NCI-H460 (cell line): ENCODE results near the gene INTS7. TPM values are rescaled to one million over a fixed set of nuclear protein-coding genes. Genes with fewer than 3 reads are reported as not detected.

Experiments
- DNase-seq: peaks from one replicate; pipeline ENCODE4 v3.0.0-alpha.2; 2016; ENCODE audit warnings: low read depth; ENCODE audit errors: extremely low read depth
- polyA plus RNA-seq: library from polyadenylated mRNA; depleted of rRNA; stranded (reverse); fragments of >200 nt; gene quantifications from 2 replicates; pipeline ENCODE4 v1.2.3, GENCODE V29; 2014; cell fraction: nucleus; rRNA removed
- total RNA-seq: library from RNA; depleted of rRNA; stranded (reverse); fragments of >200 nt; shearing (Covaris generic); gene quantifications from 2 replicates; pipeline ENCODE4 v1.2.3, GENCODE V29; 2014; rRNA removed

Gene INTS7, protein sequence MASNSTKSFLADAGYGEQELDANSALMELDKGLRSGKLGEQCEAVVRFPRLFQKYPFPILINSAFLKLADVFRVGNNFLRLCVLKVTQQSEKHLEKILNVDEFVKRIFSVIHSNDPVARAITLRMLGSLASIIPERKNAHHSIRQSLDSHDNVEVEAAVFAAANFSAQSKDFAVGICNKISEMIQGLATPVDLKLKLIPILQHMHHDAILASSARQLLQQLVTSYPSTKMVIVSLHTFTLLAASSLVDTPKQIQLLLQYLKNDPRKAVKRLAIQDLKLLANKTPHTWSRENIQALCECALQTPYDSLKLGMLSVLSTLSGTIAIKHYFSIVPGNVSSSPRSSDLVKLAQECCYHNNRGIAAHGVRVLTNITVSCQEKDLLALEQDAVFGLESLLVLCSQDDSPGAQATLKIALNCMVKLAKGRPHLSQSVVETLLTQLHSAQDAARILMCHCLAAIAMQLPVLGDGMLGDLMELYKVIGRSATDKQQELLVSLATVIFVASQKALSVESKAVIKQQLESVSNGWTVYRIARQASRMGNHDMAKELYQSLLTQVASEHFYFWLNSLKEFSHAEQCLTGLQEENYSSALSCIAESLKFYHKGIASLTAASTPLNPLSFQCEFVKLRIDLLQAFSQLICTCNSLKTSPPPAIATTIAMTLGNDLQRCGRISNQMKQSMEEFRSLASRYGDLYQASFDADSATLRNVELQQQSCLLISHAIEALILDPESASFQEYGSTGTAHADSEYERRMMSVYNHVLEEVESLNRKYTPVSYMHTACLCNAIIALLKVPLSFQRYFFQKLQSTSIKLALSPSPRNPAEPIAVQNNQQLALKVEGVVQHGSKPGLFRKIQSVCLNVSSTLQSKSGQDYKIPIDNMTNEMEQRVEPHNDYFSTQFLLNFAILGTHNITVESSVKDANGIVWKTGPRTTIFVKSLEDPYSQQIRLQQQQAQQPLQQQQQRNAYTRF
- 32.9 and 45.5 TPM in 2 replicates for total RNA-seq
- polyA plus RNA-seq, result 21.4 and 23.2 TPM in 2 replicates

DNA sequence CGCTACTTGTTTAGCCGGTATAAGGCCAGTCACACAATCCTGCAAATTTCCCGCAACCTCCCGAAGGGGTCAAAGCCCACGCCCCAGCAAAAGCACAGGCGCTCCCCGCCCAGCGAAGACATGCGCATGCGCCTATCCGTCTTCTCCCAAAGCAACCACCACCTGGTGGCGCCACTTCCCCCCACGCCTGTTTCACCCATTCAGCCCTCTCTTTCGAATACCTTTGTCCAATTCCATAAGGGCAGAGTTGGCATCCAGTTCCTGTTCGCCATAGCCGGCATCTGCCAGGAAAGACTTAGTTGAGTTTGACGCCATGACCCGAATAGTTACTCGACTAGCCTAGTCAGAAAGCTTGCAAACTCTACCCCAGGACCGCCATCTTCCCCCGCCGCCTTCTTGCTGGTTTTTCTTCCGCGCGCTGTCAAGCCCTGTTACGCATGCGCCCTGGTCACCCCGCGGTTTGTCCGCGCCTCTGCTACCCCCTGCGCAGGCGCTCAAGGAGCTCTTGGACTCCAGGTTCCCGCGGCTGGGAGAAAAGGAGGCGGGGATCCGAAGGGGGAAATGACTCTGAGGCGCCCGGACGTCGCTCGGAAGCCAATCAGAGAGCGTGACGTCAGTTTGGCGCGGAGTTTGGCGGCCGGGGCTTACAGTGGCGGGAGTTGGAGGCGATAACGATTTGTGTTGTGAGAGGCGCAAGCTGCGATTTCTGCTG lies at the start of gene INTS7, which contains the start of gene DTL:
INTS7 (minus strand) TSS at position 435 of the 712 bp plus-strand sequence; CDS start at position 315, 120 bp downstream.
DTL (plus strand) TSS at position 626 of the 712 bp plus-strand sequence. CDS start 143 bp downstream, outside the sequence.
- DNase-seq, result peak; percentile 100

DNA sequence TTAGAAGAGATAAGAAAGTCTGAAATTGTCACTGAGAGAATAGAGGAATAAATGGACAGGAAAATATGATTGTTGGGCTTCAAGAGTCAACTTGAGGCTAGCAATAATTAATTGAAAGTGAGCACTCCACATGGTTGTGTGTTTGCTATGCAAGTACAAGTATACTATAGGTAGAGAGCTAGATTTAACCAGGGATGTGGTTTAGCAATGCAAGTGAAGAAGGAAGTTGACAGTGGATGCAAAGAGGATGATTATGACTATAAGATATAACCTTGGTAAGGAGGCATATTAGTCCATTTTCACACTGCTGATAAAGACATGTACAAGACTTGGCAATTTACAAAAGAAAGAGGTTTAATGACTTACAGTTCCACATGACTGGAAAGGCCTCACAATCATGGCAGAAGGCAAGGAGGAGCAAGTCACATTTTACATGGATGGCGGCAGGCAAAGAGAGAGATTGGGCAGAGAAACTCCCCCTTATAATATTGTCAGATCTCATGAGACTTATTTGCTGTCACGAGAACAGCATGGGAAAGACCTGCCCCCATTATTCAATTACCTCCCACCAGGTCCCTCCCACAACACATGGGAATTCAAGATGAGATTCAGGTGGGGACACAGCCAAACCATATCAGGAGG lies 47.5 kb upstream of the INTS7 start:
- DNase-seq, result no peak

DNA sequence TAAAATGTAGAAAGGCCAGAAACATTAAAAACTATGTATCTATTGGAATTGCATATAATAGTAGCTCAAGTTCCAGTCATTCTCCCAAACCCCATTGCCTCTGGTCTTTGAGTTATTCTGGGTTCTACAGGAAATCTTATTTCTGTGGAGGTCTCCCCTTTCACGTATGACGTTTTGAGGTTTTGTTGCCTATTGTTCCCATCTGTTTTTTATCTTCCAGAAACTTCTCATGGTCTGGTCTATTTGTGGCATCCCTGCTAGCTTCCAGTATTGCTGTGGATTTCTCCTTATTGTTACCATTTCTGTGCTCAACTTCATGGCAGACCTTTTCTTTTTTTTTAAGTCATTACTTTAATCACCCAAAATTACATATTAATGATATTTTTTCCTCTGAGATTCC lies 43.5 kb upstream of the INTS7 start:
- DNase-seq, result no peak

DNA sequence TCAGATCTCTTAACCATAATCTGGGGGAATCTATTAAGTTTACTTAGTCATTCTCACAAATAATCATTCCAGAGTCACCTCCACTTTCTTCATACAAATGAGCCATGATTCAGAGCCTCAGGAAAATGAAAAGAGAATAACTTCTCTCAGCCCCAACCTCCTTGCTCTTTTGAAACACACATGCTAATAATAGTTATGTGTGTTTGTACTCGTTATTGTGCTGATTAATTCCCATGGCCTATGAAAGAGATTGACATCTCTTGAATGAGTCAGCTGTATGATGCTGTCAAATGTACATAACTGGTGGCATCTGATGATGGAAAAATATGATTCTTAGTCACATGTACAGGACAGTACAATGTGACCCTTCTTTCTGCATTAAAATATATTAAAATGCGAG lies 41.7 kb upstream of the INTS7 start:
- DNase-seq, result no peak

DNA sequence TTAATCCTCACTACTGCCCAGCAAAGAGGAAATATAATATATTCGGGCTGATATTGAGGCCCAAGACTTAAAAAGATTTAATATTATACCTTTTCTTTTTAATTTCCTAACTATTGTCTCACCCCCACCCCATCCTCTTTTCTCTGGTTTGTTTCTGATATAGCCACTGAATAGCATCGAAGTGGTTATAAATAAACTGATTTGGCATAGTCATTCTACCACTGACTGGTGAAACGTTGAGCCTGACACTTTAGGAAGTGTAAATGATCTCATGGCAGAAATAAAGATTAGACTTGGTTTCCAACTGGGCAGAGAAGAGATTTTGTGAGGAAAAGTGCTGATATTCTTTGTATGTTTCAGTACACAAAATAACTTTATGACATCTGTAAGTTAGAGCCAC lies 39.5 kb upstream of the INTS7 start:
- DNase-seq, result no peak

DNA sequence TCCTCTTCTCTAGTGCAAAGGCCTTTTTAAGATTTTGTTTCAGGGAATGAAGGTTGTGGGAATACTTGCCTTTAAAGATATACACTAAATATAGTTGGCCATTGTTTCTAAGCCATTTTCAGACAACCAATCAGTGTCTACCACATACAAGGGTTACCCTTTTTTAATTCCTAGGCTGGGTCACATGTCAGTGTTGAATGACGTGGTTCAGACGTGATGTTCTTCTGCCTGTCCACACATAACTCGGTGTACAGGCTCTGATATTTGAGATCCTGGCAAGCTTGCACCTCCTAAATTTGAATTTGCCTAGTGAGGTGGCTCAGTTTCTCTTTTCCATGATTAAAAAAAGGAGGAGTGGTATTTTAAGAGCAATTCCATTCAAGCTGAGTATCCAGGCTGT lies 39.0 kb upstream of the INTS7 start:
- no peak for DNase-seq

DNA sequence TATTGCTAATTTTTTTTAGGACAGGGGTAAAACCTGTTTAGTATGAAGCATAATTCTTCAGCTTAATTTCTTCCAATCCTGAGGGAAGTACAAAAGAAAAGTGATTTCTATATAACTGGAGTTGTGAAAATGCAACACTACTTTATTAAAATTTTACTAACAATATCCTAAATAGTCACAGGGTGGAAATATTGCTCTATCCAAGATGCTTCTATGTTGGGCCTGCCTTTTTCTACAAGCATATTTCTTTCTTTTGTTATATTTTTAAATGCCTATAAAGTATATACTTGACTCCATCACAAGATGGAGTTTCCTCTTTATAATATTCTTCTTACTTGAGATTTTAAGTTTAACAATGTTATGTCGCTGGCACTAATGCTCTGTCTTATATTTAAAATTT lies 38.1 kb upstream of the INTS7 start:
- DNase-seq, result no peak

DNA sequence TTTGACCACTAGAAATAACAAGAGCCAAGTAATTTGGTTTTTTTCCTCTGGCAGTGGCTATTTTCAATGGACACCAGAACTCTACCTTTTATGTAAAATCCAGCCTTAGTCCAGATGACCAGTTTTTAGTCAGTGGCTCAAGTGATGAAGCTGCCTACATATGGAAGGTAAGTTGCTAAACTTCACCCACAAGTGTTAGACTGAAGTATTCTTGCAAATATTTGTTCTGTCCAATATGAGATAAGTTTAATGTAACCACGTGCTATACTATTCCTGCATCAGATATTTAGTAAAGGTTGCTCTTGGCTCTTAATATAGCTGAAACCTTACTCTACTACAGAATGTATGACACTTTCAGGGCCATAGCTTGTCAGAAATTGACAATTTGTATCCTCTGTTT lies 36.7 kb upstream of the INTS7 start:
- DNase-seq, result no peak

DNA sequence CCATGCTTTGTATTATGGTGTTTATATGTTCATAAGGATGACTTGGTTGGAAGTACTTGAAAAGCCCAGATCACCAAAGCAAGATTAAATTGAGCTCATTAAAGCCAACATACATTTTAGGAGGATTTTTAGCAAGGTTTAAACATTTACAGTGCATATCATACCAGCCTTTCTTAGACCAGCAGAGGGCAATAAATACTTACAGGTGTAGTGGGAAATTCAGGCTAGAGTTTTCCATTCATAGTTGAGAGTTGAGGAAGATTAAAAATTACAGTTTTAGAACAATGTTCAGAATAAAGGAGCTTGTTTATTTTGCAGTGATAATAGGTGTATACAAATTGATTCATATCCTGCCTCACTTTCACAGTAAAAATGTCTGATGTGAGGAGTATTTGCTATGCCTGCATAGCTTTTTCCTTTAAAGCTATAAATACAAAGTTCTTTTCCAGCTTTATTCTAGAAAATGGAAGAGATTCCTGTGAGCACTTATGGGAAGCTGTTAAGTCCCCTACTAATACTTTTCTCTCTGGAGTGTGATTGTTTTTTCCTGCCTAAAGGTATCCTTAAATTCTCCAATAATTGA lies 35.5 kb upstream of the INTS7 start:
- DNase-seq, result peak; percentile 38

DNA sequence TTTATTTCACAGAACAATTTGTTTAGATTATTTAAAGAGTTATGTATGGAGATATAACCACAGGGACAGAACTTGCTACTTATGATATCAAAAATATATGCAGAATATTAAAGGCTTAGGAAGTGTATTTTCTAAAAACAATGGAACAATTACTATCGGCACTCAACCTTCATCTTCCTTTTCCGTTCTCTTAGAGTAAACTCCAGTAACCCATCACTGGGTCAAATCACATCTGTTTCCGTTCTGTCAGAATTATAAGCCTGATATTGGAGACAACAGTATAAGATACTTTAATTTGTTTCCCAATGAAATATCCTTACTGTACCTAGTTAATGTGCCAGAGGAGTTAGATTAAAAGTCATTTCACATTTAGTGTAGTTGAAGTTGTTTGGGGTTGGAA lies 32.4 kb upstream of the INTS7 start:
- DNase-seq, result no peak

DNA sequence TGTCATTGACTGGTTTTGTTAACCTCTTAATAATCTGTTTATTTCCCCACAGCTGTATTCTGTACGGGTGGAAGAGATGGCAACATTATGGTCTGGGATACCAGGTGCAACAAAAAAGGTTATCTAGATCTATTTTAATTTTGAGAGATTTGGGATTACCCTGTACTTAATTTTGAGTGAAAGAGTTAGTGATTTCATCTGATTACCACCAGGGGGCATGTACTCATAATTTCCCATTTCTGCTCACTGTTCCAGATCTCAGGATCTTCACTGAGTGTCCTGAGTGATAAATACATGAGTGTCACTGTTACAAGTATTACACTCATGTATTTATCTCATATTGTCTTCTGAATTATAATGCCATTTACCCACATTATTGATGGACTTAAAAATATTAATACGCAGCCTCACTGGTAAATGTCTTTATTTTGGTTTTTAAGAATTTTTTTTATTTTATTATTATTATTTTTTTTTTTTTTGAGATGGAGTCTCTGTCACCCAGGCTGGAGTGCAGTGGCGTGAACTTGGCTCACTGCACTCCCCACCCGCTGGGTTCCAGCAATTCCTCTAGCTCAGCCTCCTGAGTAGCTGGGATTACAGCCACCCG lies 27.6 kb upstream of the INTS7 start:
- DNase-seq, result peak; percentile 64

DNA sequence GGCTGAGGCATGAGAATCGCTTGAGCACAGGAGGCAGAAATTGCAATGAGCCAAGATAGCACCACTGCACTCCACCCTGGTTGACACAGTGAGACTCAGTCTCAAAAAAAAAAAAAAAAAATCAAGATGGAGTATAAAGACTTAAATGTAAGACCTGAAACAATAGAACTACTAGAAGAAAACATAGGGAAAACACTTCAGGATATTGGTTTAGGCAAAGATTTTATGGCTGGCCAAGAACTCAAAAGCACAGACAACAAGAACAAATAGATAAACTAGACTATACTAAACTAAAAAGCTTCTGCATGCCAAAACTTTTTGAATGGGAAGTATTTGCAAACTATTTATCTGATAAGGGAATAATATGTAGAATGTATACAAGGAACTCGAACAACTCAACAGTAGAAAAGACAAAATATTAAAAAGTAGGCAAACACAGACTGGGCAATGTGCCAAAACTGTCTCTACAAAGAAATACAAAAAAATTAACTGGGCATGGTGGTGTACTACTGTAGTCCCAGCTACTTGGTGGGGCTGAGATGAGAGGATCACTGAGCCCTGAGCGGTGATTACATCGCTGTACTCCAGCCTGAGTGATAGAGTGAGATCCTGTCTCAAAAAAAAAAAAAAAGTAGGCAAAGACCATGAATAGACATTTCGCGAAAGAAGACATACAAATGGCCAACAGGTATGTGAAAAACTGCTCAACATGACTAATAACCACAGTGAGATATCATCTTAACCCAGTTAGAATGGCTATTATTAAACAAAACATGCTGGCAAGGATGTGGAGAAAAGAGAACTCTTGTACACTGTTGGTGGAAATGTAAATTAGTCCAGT lies 25.5 kb upstream of the INTS7 start:
- no peak for DNase-seq

DNA sequence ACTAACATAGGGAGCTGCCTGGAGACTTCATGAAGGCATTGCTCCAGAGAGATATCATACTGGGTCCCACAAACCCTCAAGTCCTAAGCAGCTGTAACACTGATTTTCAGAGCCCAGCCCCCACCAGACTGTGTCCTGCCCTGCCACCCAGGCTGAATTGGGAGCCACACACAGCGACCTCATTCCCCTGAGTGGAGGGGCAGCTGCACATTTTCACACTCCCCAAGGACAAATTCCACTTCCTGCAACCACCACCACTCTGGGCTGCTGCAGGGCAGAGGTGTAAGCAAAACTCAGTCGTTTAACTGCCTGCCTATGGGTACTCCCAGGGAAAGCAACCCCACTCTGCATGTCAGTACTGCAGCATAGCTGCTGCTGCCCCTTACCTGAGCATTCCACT lies 20.0 kb upstream of the INTS7 start:
- DNase-seq, result no peak

DNA sequence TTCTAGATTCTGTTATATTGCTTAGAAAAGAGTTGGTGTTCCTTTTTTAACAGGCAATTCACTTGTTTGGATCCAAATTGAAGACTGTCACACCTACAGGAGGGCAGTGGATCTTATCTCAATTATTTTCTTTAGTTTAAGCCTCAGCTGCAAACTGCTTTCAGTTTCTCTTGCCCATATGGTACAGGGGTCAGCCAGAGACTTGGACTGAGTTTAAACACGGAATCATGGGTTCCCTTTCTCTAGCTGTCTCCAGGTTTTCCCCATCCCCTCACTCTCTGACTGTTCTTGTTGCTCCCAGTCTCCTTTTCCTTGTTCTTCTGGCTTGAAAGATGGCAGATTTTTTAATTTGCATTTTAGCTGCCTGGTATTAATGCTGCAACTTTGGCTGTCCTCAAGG lies 18.6 kb upstream of the INTS7 start:
- DNase-seq, result no peak

DNA sequence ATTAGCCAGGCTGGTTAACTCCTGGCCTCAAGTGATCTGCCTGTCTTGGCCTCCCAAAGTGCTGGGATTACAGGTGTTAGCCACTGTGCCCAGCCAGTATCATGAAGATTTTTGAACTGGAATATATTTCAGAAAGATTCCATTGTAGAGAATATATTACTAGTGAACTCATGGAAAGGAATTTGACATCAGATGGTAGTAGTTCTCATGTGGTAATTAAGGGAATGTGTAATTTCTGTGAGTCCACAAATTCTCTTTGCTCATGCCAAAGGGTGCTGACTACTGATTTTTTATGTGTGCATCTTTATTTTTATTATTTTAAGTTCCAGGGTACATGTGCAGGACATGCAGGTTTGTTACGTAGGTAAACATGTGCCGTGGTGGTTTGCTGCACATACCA lies 10.6 kb upstream of the INTS7 start:
- DNase-seq, result no peak

DNA sequence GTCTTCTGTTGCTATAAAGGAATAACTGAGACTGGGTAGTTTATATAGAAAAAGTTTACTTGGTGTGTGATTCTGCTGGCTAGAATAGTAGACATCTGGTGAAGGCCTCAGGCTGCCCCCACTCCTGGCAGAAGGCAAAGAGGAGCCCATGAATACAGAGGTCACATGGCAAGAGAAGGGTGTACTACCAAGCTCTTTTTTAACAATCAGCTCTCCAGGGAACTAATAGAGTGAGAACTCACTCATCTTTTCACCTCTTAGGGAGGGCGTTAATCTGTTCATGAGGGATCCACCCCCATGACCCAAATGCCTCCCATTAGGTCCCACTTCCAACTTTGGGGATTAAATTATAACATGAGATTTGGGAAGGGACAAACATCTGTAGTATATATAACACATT lies 9.5 kb upstream of the INTS7 start:
- no peak for DNase-seq

DNA sequence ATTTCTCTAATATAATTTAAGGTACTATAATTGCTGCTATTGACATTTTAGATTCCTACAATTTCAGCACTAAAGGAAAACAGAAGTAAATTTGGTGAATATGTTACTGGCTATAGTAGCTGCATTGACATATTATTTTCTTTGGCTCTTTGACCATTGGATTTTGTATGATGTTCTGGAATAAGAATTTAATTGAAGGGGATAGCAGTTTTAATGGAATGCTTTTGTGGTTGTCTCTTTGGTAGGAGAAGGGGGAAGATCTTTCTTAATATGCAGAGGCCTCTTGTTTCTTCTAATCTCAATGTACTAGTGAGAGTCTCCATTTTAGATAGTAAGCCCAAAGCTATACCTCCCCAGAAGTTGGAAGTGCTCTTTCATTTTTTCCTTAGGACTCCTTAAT lies 7.1 kb upstream of the INTS7 start:
- no peak for DNase-seq

DNA sequence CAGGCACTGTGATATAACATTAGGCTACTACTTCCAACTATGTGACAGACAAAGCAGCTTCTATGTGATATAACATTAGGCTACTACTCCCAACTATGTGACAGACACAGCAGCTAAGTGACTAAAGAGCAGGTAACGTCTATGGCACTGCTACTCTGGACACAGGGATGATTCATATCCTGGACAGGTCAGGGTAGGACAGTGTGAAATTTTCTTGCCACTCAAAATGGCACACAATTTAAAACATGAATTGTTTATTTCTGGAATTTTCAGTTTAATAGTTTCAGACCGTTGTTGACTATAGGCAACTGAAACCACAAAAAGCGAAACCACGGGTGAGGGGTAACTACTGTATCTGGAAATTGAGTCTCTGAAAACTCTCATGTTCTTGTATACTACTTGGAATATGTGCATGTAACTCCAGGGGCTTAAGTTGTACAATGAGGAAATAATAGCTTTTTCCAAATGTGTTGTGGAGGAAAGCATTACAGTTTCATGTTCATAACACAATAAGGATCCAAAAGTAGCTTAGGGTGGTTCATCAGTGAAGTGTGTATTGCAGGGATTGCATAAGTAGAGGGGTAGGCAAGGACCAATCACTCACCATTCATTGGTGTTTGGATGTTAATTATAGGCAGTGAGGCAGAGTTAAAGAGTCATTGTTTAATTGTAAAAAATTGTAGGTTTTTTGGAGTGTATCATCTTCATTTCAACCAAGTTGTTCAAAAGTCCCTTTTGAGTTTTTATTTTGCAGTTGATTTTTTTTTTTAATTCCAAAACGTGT lies 5.5 kb upstream of the INTS7 start:
- peak; percentile 84 for DNase-seq
